Chondrocyte (in vitro differentiated cells): ENCODE measurements around the gene LNP1. TPM values are rescaled to one million over a fixed set of nuclear protein-coding genes. Genes with fewer than 3 reads are reported as not detected.

ENCODE experiments used
- DNase-seq: peaks from one replicate; pipeline ENCODE4 v3.0.0; 2021; ENCODE audit warnings: mixed read lengths, low spot score
- H3K27ac Mint-ChIP-seq: one replicate; pipeline ENCODE4 v1.8.0; 2021; ENCODE audit warnings: mild to moderate bottlenecking, moderate library complexity, mixed read lengths; ENCODE audit not compliant: unreplicated experiment
- H3K27me3 Mint-ChIP-seq: 2 replicates; pipeline ENCODE4 v1.8.0; 2021; ENCODE audit warnings: low read depth, mixed read lengths
- H3K36me3 Mint-ChIP-seq: 2 replicates; pipeline ENCODE4 v1.8.0; 2021; ENCODE audit warnings: low read depth, mixed read lengths
- H3K4me1 Mint-ChIP-seq: 2 replicates; pipeline ENCODE4 v1.8.0; 2021; ENCODE audit warnings: low read depth, mild to moderate bottlenecking, mixed read lengths
- H3K4me3 Mint-ChIP-seq: one replicate; pipeline ENCODE4 v1.8.0; 2021; ENCODE audit warnings: mild to moderate bottlenecking, moderate library complexity, mixed read lengths; ENCODE audit not compliant: unreplicated experiment
- H3K9me3 Mint-ChIP-seq: 2 replicates; pipeline ENCODE4 v1.8.0; 2021; ENCODE audit warnings: low read depth, mixed read lengths
- CTCF ChIP-seq: fragments of 200-600 bp; sonication (generic); IDR thresholded peaks from 2 replicates; pipeline ENCODE4 v1.5.0; 2021; ENCODE audit warnings: antibody characterized with exemption, mild to moderate bottlenecking, moderate library complexity
- total RNA-seq: library from RNA; stranded (reverse); gene quantifications from 3 replicates; pipeline ENCODE4 v1.2.1, GENCODE V29; 2021

LNP1 gene
- total RNA-seq, 1 donor from 2014 or later: 1.0 TPM

DNA sequence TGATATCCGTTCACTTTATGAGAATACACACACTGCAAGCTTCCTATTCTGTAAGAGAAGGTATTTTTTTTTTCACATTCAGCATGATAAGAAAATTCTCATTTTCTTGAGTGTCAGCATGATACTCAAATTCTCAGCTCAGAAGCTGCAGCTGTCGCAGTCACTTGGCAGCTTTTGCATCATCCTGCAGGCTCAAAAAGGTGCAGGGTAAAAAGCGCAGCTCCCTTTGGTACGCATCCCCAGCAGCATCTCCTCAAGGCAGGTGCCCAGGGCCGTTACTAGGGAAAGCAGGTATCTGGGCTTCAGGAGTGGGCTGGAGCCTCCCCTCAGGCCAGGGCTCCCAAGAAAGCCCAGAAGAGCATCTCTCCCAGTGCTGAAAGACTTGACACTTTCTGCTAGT is 22.3 kb downstream of the LNP1 start:
- DNase-seq: no peak
- Mint-ChIP-seq H3K36me3 (peaks cover 1% of the 10 kb centered on the region), H3K27ac (no peak overlapping the region), H3K4me3 (no peak overlapping the region), H3K9me3 (no peaks in the 10 kb centered on the region), H3K27me3 (no peaks in the 10 kb centered on the region), H3K4me1 (no peaks in the 10 kb centered on the region)
- TF ChIP-seq CTCF: no peak

DNA sequence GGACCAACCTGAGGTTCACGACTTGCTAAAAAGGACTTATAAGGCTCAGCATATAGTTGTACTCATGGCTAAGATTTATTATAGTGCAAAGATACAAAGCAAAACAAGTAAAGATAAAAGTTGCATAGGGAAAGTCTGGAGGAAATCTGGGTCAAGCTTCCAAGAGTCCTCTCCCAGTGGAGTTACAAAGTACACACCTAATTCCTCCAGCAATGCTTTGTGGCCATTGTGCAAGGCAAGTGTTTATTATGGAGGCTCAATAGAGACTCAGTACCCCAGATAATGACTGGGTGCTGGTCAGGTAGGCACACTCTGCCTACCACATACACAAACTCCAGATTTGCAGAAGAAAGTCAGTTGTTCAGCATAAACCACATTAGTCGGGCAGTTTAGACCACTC is 22.9 kb downstream of the LNP1 start:
- Mint-ChIP-seq H3K9me3 (no peaks in the 10 kb centered on the region), H3K27me3 (no peaks in the 10 kb centered on the region), H3K27ac (no peak overlapping the region), H3K4me3 (no peak overlapping the region), H3K36me3 (peaks cover 1% of the 10 kb centered on the region), H3K4me1 (no peaks in the 10 kb centered on the region)
- DNase-seq: no peak
- TF ChIP-seq CTCF: no peak

DNA sequence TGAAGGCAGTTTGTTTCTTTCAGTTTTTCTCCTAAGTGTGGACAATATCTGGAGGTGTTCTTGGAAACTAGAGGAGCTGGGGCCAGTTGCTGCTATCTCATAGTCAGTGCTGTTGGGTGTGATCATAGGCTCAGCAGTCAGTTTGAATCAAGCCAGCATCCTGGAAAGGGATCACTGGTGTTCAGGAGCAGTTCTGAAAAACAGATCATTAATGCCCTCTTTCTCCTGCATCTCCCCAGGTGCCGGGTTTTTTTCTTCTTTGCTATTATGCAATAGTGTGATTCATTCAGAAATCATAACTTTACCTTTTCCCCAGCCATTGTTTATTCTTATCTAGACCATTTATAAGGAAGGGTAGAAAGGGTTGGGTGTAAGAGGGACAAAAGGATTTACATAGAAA is 24.0 kb downstream of the LNP1 start:
- no peaks in the 10 kb centered on the region for H3K4me1 Mint-ChIP-seq
- H3K9me3 Mint-ChIP-seq: no peaks in the 10 kb centered on the region
- no peaks in the 10 kb centered on the region for H3K36me3 Mint-ChIP-seq
- DNase-seq: no peak
- H3K27me3 Mint-ChIP-seq: no peaks in the 10 kb centered on the region
- TF ChIP-seq CTCF: no peak
- no peak overlapping the region for H3K27ac Mint-ChIP-seq
- H3K4me3 Mint-ChIP-seq: no peak overlapping the region

DNA sequence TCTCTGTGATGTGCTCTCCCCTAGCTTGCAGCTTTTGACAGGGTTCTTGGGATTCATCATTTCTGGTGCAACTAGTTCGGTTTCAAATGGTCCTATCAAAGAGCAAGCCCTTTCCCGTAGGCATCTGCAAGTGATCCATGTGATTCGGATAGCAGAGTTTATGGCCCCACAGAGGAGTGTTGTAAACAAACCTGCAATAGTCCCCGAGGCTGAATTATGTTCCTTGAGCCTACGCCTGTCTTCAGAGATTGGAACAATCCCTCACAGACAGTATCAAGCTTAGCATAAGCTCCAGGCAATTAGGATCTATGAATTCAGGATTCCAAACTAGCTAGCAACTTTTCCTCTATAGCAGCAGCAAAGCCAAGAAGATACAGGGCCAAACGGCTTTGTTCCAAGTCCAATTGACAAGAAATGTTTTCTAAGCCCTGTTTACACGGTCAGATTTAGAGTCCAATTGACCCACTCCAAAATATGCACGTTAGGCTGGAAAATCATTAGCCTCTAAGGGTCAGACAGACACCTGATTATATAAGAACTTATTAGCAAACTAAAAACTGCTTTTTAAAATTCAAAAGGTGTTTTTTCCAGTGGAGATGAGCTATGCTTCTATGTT is 24.8 kb downstream of the LNP1 start:
- H3K4me3 Mint-ChIP-seq: no peak overlapping the region
- H3K36me3 Mint-ChIP-seq: no peaks in the 10 kb centered on the region
- no peak for DNase-seq
- H3K27me3 Mint-ChIP-seq: no peaks in the 10 kb centered on the region
- no peaks in the 10 kb centered on the region for H3K4me1 Mint-ChIP-seq
- no peaks in the 10 kb centered on the region for H3K9me3 Mint-ChIP-seq
- no peak overlapping the region for H3K27ac Mint-ChIP-seq
- no peak for TF ChIP-seq CTCF

DNA sequence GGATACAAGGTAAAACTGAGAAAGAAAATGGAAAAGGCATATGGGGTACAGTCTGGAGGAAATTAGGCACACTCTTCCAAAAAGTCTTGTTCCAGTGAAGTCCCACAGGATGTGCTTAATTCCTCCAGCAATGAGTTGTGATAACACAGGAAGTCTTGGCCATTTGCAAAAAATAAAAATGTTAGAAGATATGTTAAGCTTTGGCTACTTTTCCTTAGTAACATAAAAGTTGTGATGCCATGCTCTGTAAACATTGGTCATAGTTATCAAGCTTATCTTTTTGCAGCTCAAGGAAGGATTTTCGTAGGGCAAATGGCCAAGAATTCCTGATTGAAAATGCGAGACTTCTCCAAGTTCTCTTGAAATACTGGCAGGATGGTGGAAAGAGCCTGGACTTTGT is 26.4 kb downstream of the LNP1 start:
- Mint-ChIP-seq H3K9me3 (no peaks in the 10 kb centered on the region), H3K4me1 (no peaks in the 10 kb centered on the region), H3K27me3 (no peaks in the 10 kb centered on the region), H3K4me3 (no peak overlapping the region), H3K27ac (no peak overlapping the region), H3K36me3 (no peaks in the 10 kb centered on the region)
- TF ChIP-seq CTCF: no peak
- DNase-seq: no peak
